Stomach (tissue), 9 donors: ENCODE results near the gene PDE4B. TPM values are rescaled to one million over a fixed set of nuclear protein-coding genes. Genes with fewer than 3 reads are reported as not detected.

ENCODE experiments used
- DNase-seq, 2 donors: peaks; one replicate each; pipeline versions ENCODE4 v3.0.0 to v3.0.0-alpha.2; 2013 to 2019
- H3K27ac ChIP-seq, 5 donors: fragments of 200-600 bp in 4 of 5; sonication (generic) in 4 of 5; one replicate each; pipeline ENCODE4 v1.5.1; 2013 to 2019; ENCODE audit warnings: mild to moderate bottlenecking in 1 of 5, moderate library complexity in 1 of 5
- H3K27me3 ChIP-seq, 3 donors: fragments of 200-600 bp; sonication (generic); one replicate each; pipeline ENCODE4 v1.5.1; 2017 to 2019; ENCODE audit warnings: mixed run types in 1 of 3
- H3K36me3 ChIP-seq, 4 donors: fragments of 200-600 bp; sonication (generic); 1 replicate in 3 of 4; 2 replicates in 1 of 4; pipeline ENCODE4 v1.5.1; 2016 to 2019
- H3K4me1 ChIP-seq, 4 donors: fragments of 200-600 bp; sonication (generic); one replicate each; pipeline ENCODE4 v1.5.1; 2016 to 2019
- H3K4me3 ChIP-seq, 4 donors: fragments of 200-600 bp; sonication (generic) in 3 of 4; one replicate each; pipeline ENCODE4 v1.5.1; 2016 to 2019; ENCODE audit warnings: mild to moderate bottlenecking in 1 of 4
- H3K9me3 ChIP-seq, 4 donors: fragments of 200-600 bp; sonication (generic); one replicate each; pipeline ENCODE4 v1.5.1; 2016 to 2019
- EP300 ChIP-seq: sonication (generic); formaldehyde crosslinking; IDR thresholded peaks from one replicate; pipeline ENCODE4 v1.6.1; 2017; ENCODE audit warnings: antibody characterized with exemption
- POLR2A ChIP-seq, 4 donors: fragments of 450-650 bp; IDR thresholded peaks; one replicate each; pipeline ENCODE4 v1.6.1; 2016; ENCODE audit warnings: antibody characterized with exemption in 4 of 4, control low read depth in 2 of 4, mild to moderate bottlenecking in 1 of 4, moderate library complexity in 1 of 4
- POLR2AphosphoS5 ChIP-seq, 3 donors: sonication (generic); formaldehyde crosslinking; IDR thresholded peaks; one replicate each; pipeline ENCODE4 v1.6.1; 2016; ENCODE audit warnings: antibody characterized with exemption in 3 of 3
- WGBS, 5 donors: extraction: QIAGEN DNeasy Blood & Tissue Kit in 3 of 5; methylation state at CpG; one replicate each; pipeline versions ENCODE4 v1.1.5 to v1.1.7; 2013 to 2018; 5-methylcytosine and 5-hydroxymethylcytosine counted together
- intact Hi-C: fragments of 100-400 bp; cut with DNase I; formaldehyde crosslinking; loops from one replicate; pipeline ENCODE4 v1.15.1; 2023; ENCODE audit warnings: low total_unique reads
- polyA plus RNA-seq, 3 donors: library from polyadenylated mRNA; stranded (reverse); fragments of 200-250 nt; gene quantifications; one replicate each; pipeline ENCODE4 v1.2.3, GENCODE V29; 2013
- total RNA-seq, 5 donors: library from RNA; depleted of rRNA; stranded (reverse); fragments of >200 nt; gene quantifications; one replicate each; pipeline versions ENCODE4 v1.1.0 to v1.2.3, GENCODE V29; 2014 to 2016
- TF ChIP-seq, protein P1 (sequence below), 7 experiments: fragments of 450-650 bp in 4 of 7; fragments of 200-600 bp in 3 of 7; sonication (generic) in 3 of 7; IDR thresholded peaks; one replicate each; pipeline ENCODE4 v1.5.1; 2016 to 2019; ENCODE audit warnings: antibody characterized with exemption in 7 of 7, control low read depth in 2 of 7, mild to moderate bottlenecking in 1 of 7
- donor health status: healthy with polysubstance abuse.
- donor health status: Bipolar disorder and iron deficiency.
- donor health status: healthy.

Gene PDE4B
- total and polyA plus RNA-seq, 8 donors: 0.45 to 34.3 (median 3.2) TPM

DNA sequence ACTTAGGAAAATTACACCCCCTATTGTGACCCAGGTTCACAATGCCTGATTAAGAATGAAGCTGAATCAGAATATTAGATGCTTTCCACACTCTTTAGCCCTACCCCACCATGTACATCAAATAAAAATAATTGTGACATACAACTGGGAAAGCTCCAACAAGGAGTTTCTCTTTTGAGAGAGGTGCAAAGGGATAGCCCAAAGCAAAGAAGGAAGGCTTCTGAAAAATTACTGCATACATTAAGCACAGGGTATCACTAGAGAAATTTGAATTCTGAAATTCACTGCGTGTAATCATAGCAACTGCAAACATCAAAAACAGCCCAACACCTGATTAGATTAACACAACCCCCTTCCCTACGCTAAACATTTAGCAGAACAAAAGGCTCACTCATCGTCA is 34.1 kb downstream of the PDE4B start:
- WGBS, 5 donors: 34 to 63% (median 45%) methylated on average over 3 of the region's 3 CpGs
- no peaks in the 10 kb centered on the region for H3K27me3 ChIP-seq
- H3K9me3 ChIP-seq: no peaks in the 10 kb centered on the region
- intact Hi-C loops: no loop called here
- no peaks in the 10 kb centered on the region for H3K36me3 ChIP-seq
- DNase-seq: no peak
- H3K27ac ChIP-seq: no peak overlapping the region
- TF ChIP-seq EP300 (no peak), POLR2A (IDR thresholded peaks at IDR 0.05) (no peak), POLR2AphosphoS5 (IDR thresholded peaks at IDR 0.05) (no peak)
- TF ChIP-seq, protein P1, sequence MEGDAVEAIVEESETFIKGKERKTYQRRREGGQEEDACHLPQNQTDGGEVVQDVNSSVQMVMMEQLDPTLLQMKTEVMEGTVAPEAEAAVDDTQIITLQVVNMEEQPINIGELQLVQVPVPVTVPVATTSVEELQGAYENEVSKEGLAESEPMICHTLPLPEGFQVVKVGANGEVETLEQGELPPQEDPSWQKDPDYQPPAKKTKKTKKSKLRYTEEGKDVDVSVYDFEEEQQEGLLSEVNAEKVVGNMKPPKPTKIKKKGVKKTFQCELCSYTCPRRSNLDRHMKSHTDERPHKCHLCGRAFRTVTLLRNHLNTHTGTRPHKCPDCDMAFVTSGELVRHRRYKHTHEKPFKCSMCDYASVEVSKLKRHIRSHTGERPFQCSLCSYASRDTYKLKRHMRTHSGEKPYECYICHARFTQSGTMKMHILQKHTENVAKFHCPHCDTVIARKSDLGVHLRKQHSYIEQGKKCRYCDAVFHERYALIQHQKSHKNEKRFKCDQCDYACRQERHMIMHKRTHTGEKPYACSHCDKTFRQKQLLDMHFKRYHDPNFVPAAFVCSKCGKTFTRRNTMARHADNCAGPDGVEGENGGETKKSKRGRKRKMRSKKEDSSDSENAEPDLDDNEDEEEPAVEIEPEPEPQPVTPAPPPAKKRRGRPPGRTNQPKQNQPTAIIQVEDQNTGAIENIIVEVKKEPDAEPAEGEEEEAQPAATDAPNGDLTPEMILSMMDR (IDR thresholded peaks at IDR 0.05): no peak
- no peaks in the 10 kb centered on the region for H3K4me1 ChIP-seq
- no peak overlapping the region for H3K4me3 ChIP-seq

DNA sequence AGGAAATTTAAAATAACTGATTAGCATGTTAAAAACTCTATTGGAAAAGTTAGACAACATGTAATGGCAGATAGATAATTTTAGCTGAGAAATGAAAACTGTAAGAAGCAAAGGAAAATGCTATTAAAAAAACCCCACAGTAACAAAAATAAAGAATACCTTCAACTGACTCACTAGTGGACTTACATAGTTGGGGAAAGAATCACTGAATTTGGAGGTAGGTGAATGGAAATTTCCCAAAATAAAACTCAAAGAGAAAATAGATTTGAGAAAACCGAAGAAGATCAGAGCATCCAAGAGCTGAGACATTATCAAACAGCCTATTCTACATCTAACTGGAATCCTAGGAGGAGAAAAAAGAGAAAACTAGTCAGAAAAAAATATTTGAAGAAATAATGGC is 34.7 kb downstream of the PDE4B start:
- Histone ChIP-seq H3K36me3 (no peaks in the 10 kb centered on the region), H3K4me3 (no peak overlapping the region), H3K27ac (no peak overlapping the region), H3K27me3 (no peaks in the 10 kb centered on the region), H3K9me3 (no peaks in the 10 kb centered on the region), H3K4me1 (no peaks in the 10 kb centered on the region)
- no peak for DNase-seq
- 80 to 100% (median 91%) methylated on average over 1 of the region's 1 CpG for WGBS, 5 donors
- intact Hi-C loops: no loop called here
- TF ChIP-seq POLR2AphosphoS5 (IDR thresholded peaks at IDR 0.05) (no peak), EP300 (no peak), POLR2A (IDR thresholded peaks at IDR 0.05) (no peak)
- TF ChIP-seq, protein P1 (IDR thresholded peaks at IDR 0.05): no peak

DNA sequence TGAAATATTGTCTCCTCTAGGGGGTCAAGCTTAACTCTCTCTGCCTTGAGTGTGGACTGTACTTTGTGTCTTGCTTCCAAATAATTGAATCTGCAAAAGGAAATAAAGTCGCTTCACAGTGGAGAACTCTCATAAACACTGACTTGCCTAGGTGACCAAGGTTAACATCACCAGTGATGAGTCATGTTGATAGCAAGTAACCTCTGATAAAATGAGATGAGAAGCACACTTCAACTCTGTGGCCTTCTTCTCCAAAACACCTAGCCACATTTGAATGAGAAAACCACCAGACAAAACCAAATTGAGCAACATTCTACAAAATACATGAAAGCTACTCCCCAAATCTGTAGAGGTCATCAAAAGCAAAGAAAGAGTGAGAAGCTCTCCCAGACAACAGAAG is 37.6 kb downstream of the PDE4B start:
- Histone ChIP-seq H3K27ac (no peak overlapping the region), H3K4me1 (no peaks in the 10 kb centered on the region), H3K27me3 (no peaks in the 10 kb centered on the region), H3K4me3 (no peak overlapping the region), H3K36me3 (no peaks in the 10 kb centered on the region), H3K9me3 (no peaks in the 10 kb centered on the region)
- DNase-seq: no peak
- WGBS, 5 donors: 53 to 69% (median 64%) methylated on average over 1 of the region's 1 CpG
- intact Hi-C loops: no loop called here
- TF ChIP-seq POLR2A (IDR thresholded peaks at IDR 0.05) (no peak), POLR2AphosphoS5 (IDR thresholded peaks at IDR 0.05) (no peak), EP300 (no peak)
- TF ChIP-seq, protein P1 (IDR thresholded peaks at IDR 0.05): no peak

DNA sequence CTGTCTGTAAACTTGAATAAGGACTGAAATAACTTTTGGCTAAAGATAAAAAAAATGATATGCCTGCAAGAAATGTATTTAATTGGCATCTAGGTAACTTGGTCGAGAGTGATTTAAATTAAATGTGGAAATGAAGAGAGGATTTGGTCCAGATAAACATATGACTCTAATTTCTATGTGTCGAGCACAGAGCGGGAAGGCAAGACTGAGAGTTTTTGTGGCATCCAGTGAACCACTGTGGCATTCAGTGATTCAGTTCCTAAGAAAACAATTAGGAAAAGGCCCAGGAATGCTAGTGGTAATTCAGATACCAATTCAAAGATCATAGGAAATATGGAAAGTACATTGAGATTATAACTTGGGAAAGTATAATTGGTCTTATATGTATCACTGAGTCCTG is 39.6 kb downstream of the PDE4B start:
- 40 to 83% (median 55%) methylated on average over 3 of the region's 3 CpGs for WGBS, 5 donors
- intact Hi-C loops: no loop called here
- no peak overlapping the region for H3K27ac ChIP-seq

More for the DNA sequence above, 39.6 kb downstream of the PDE4B start:
- Histone ChIP-seq H3K9me3 (no peaks in the 10 kb centered on the region), H3K27me3 (no peaks in the 10 kb centered on the region), H3K4me1 (no peaks in the 10 kb centered on the region), H3K36me3 (no peaks in the 10 kb centered on the region), H3K4me3 (no peak overlapping the region)
- TF ChIP-seq, protein P1 (IDR thresholded peaks at IDR 0.05): no peak
- no peak for TF ChIP-seq POLR2A (IDR thresholded peaks at IDR 0.05)
- no peak for TF ChIP-seq POLR2AphosphoS5 (IDR thresholded peaks at IDR 0.05)
- no peak for TF ChIP-seq EP300
- no peak for DNase-seq
